CD14-positive monocyte (primary cell): ENCODE measurements around the gene TOGARAM2. TPM values are rescaled to one million over a fixed set of nuclear protein-coding genes. Genes with fewer than 3 reads are reported as not detected.

Experiments used
- DNase-seq, 3 donors: peaks; one replicate each; pipeline ENCODE4 v3.0.0-alpha.2; 2011 to 2022
- H2AFZ ChIP-seq: 2 replicates; pipeline ENCODE4 v1.6.0; 2012; ENCODE audit warnings: mild to moderate bottlenecking, low read depth, low read length, inconsistent platforms; ENCODE audit not compliant: insufficient read depth, poor library complexity, severe bottlenecking
- H3K27ac ChIP-seq, 2 donors: 1 replicate in 1 of 2; 2 replicates in 1 of 2; pipeline ENCODE4 v1.5.1; 2012 to 2013; ENCODE audit warnings: low read length in 2 of 2, control low read depth in 1 of 2, inconsistent platforms in 1 of 2, low read depth in 1 of 2, mild to moderate bottlenecking in 1 of 2
- H3K27me3 ChIP-seq, 2 donors: one replicate each; pipeline versions ENCODE4 v1.6.0 to v1.6.1; 2011 to 2013; ENCODE audit warnings: low read length in 2 of 2; ENCODE audit not compliant: control insufficient read depth in 2 of 2, insufficient read depth in 2 of 2
- H3K36me3 ChIP-seq, 2 donors: replicated peaks in 1 of 2; 1 replicate in 1 of 2; 2 replicates in 1 of 2; pipeline versions ENCODE4 v1.5.1 to v1.6.1; 2012 to 2013; ENCODE audit warnings: low read length in 2 of 2, control low read depth in 1 of 2, inconsistent platforms in 1 of 2, mild to moderate bottlenecking in 1 of 2; ENCODE audit not compliant: insufficient read depth in 2 of 2, control insufficient read depth in 1 of 2
- H3K4me1 ChIP-seq, 2 donors: 1 replicate in 1 of 2; 2 replicates in 1 of 2; pipeline versions ENCODE4 v1.5.1 to v1.6.1; 2012 to 2013; ENCODE audit warnings: low read length in 2 of 2, control low read depth in 1 of 2, inconsistent platforms in 1 of 2, mild to moderate bottlenecking in 1 of 2, moderate library complexity in 1 of 2; ENCODE audit not compliant: insufficient read depth in 2 of 2, control insufficient read depth in 1 of 2
- H3K4me2 ChIP-seq: replicated peaks from 2 replicates; pipeline ENCODE3; 2012; ENCODE audit warnings: low read length, moderate library complexity, mild to moderate bottlenecking; ENCODE audit not compliant: poor library complexity, severe bottlenecking; ENCODE audit errors: extremely low read depth
- H3K4me3 ChIP-seq, 3 experiments: fragments of 200-600 bp in 1 of 3; sonication (generic) in 1 of 3; replicated peaks in 1 of 3; 1 replicate in 2 of 3; 2 replicates in 1 of 3; pipeline ENCODE4 v1.5.1; 2011 to 2013; ENCODE audit warnings: low read length in 3 of 3, mild to moderate bottlenecking in 3 of 3, control low read depth in 2 of 3, low read depth in 2 of 3, inconsistent platforms in 1 of 3, moderate library complexity in 1 of 3
- H3K79me2 ChIP-seq: 2 replicates; pipeline ENCODE4 v1.6.0; 2012; ENCODE audit warnings: mild to moderate bottlenecking, control low read depth, inconsistent platforms, low read length, moderate library complexity; ENCODE audit not compliant: insufficient read depth
- H3K9ac ChIP-seq: 2 replicates; pipeline ENCODE4 v1.6.0; 2017; ENCODE audit warnings: low read length, mild to moderate bottlenecking; ENCODE audit not compliant: insufficient read depth, poor library complexity, severe bottlenecking
- H3K9me3 ChIP-seq, 2 donors: replicated peaks in 1 of 2; 1 replicate in 1 of 2; 2 replicates in 1 of 2; pipeline versions ENCODE4 v1.5.1 to v1.6.1; 2012 to 2013; ENCODE audit warnings: low read length in 2 of 2, control low read depth in 1 of 2; ENCODE audit not compliant: control insufficient read depth in 1 of 2, insufficient read depth in 1 of 2
- H4K20me1 ChIP-seq: 2 replicates; pipeline ENCODE4 v1.6.0; 2012; ENCODE audit warnings: mild to moderate bottlenecking, low read length, control low read depth, moderate library complexity; ENCODE audit not compliant: insufficient read depth
- H3K27ac Mint-ChIP-seq, 7 donors: one replicate each; pipeline ENCODE4 v1.8.0; 2020; ENCODE audit warnings: mild to moderate bottlenecking in 7 of 7, mixed read lengths in 7 of 7, moderate library complexity in 6 of 7, inconsistent platforms in 2 of 7
- H3K27me3 Mint-ChIP-seq, 3 donors: one replicate each; pipeline ENCODE4 v1.8.0; 2021 to 2022; ENCODE audit warnings: low read depth in 3 of 3, mild to moderate bottlenecking in 3 of 3, mixed read lengths in 3 of 3, moderate library complexity in 3 of 3, inconsistent platforms in 1 of 3
- H3K36me3 Mint-ChIP-seq, 2 donors: one replicate each; pipeline ENCODE4 v1.8.0; 2020; ENCODE audit warnings: mixed read lengths in 2 of 2, inconsistent platforms in 1 of 2, mild to moderate bottlenecking in 1 of 2
- H3K4me1 Mint-ChIP-seq: one replicate; pipeline ENCODE4 v1.8.0; 2020; ENCODE audit warnings: mild to moderate bottlenecking, mixed read lengths
- H3K4me3 Mint-ChIP-seq, 2 donors: one replicate each; pipeline ENCODE4 v1.8.0; 2020; ENCODE audit warnings: mild to moderate bottlenecking in 2 of 2, mixed read lengths in 2 of 2, moderate library complexity in 1 of 2
- H3K9me3 Mint-ChIP-seq, 7 donors: one replicate each; pipeline ENCODE4 v1.8.0; 2020 to 2022; ENCODE audit warnings: mixed read lengths in 7 of 7, mild to moderate bottlenecking in 6 of 7, moderate library complexity in 6 of 7, inconsistent platforms in 2 of 7
- WGBS: methylation state at CpG from one replicate; pipeline ENCODE4 v1.1.5; 2013; ENCODE audit warnings: missing lambda C conversion rate; ENCODE audit not compliant: insufficient coverage; 5-methylcytosine and 5-hydroxymethylcytosine counted together
- intact Hi-C, 2 donors: fragments of 100-400 bp; cut with micrococcal nuclease; formaldehyde crosslinking; loops; one replicate each; pipeline versions ENCODE4 v1.15.0 to v1.15.1; 2023
- polyA plus RNA-seq, 3 donors: library from polyadenylated mRNA; depleted of rRNA in 1 of 3; unstranded in 2 of 3; stranded (reverse) in 1 of 3; fragments of 300-500 nt in 2 of 3; fragments of >200 nt in 1 of 3; fragmentation: Illumina TruSeq in 2 of 3; gene quantifications; 1 replicate in 2 of 3; 2 replicates in 1 of 3; pipeline ENCODE4 v1.2.3, GENCODE V29; 2012 to 2021
- TF ChIP-seq, protein P1 (sequence below): fragments of 200-600 bp; IDR thresholded peaks from one replicate; pipeline ENCODE4 v1.8.0; 2022; ENCODE audit warnings: antibody characterized with exemption, mild to moderate bottlenecking

Gene TOGARAM2
- polyA plus RNA-seq, 3 donors: 0.23 to 5.5 TPM; not detected in 1

GRCh38 chr2:28991460-28991859 is 10.4 kb downstream of the TOGARAM2 start:
- no peak overlapping the region for H3K9ac ChIP-seq
- no peaks in the 10 kb centered on the region for H3K36me3 Mint-ChIP-seq
- H2AFZ ChIP-seq: no peak overlapping the region
- no peaks in the 10 kb centered on the region for H3K36me3 ChIP-seq
- H4K20me1 ChIP-seq: no peaks in the 10 kb centered on the region
- peaks cover under 1% of the 10 kb centered on the region for H3K4me1 Mint-ChIP-seq
- no peak overlapping the region for H3K27ac ChIP-seq
- H3K4me1 ChIP-seq: no peaks in the 10 kb centered on the region
- H3K4me2 ChIP-seq: no peak overlapping the region
- no peaks in the 10 kb centered on the region for H3K27me3 ChIP-seq
- peaks cover 0 to 3% (median 0%) of the 10 kb centered on the region in 7 donors for H3K9me3 Mint-ChIP-seq
- no peaks in the 10 kb centered on the region for H3K9me3 ChIP-seq
- no peak overlapping the region for H3K4me3 Mint-ChIP-seq
- DNase-seq: no peak
- H3K79me2 ChIP-seq: no peaks in the 10 kb centered on the region
- no peak overlapping the region for H3K27ac Mint-ChIP-seq
- H3K4me3 ChIP-seq: no peak overlapping the region
- H3K27me3 Mint-ChIP-seq: peaks cover 0 to 7% (median 2%) of the 10 kb centered on the region in 3 donors
- intact Hi-C loops: no loop called here
- WGBS: 95% methylated on average over 4 of the region's 9 CpGs
- TF ChIP-seq, protein P1, sequence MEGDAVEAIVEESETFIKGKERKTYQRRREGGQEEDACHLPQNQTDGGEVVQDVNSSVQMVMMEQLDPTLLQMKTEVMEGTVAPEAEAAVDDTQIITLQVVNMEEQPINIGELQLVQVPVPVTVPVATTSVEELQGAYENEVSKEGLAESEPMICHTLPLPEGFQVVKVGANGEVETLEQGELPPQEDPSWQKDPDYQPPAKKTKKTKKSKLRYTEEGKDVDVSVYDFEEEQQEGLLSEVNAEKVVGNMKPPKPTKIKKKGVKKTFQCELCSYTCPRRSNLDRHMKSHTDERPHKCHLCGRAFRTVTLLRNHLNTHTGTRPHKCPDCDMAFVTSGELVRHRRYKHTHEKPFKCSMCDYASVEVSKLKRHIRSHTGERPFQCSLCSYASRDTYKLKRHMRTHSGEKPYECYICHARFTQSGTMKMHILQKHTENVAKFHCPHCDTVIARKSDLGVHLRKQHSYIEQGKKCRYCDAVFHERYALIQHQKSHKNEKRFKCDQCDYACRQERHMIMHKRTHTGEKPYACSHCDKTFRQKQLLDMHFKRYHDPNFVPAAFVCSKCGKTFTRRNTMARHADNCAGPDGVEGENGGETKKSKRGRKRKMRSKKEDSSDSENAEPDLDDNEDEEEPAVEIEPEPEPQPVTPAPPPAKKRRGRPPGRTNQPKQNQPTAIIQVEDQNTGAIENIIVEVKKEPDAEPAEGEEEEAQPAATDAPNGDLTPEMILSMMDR: no peak

- H3K9ac ChIP-seq: no peak overlapping the region
- no peaks in the 10 kb centered on the region for H3K9me3 ChIP-seq
- no peak overlapping the region for H3K4me2 ChIP-seq
- no peak for DNase-seq
- no peak overlapping the region for H3K4me3 ChIP-seq
- no peaks in the 10 kb centered on the region for H3K4me1 Mint-ChIP-seq
- H4K20me1 ChIP-seq: no peaks in the 10 kb centered on the region
- peaks cover 0 to 3% (median 0%) of the 10 kb centered on the region in 7 donors for H3K9me3 Mint-ChIP-seq
- TF ChIP-seq, protein P1: no peak
- no peak overlapping the region for H3K4me3 Mint-ChIP-seq
- H3K27me3 ChIP-seq: no peaks in the 10 kb centered on the region
- no peaks in the 10 kb centered on the region for H3K4me1 ChIP-seq
- 85% methylated on average over 2 of the region's 6 CpGs for WGBS
- peaks cover 0 to 2% (median 2%) of the 10 kb centered on the region in 3 donors for H3K27me3 Mint-ChIP-seq
- H3K27ac Mint-ChIP-seq: no peak overlapping the region
- no peaks in the 10 kb centered on the region for H3K79me2 ChIP-seq
- no peak overlapping the region for H2AFZ ChIP-seq
- H3K27ac ChIP-seq: no peak overlapping the region
- no peaks in the 10 kb centered on the region for H3K36me3 ChIP-seq
- H3K36me3 Mint-ChIP-seq: no peaks in the 10 kb centered on the region
- intact Hi-C loops: no loop called here
Observed at GRCh38 chr2:28993206-28993960, 12.3 kb downstream of the TOGARAM2 start.
